Measurements from ENCODE around the gene ZNF507. TPM values are rescaled to one million over a fixed set of nuclear protein-coding genes. Genes with fewer than 3 reads are reported as not detected.

Gene ZNF507
- total RNA-seq, 3 donors from 2014 or later: 18.4 to 29.5 (median 21.6) TPM

- TF ChIP-seq CTCF (IDR thresholded peaks at IDR 0.05): no peak
- intact Hi-C loops (cut with DNase I, micrococcal nuclease): no loop called here
Observed at GRCh38 chr19:32317086-32317485, 28.3 kb upstream of the ZNF507 start.

GRCh38 chr19:32318884-32319520 lies 26.4 kb upstream of the ZNF507 start:
- ATAC-seq (peak; percentile 55), DNase-seq (peak in 1 of 3 donors; percentile 23)
- Histone ChIP-seq H3K4me1 (ENCODE audit: low read depth) (no peaks in the 10 kb centered on the region), H3K4me3 (no peak overlapping the region), H3K36me3 (ENCODE audit: low read depth) (no peaks in the 10 kb centered on the region), H3K9me3 (no peaks in the 10 kb centered on the region)
- TF ChIP-seq CTCF (IDR thresholded peaks at IDR 0.05): no peak
- intact Hi-C loops (cut with DNase I, micrococcal nuclease): no loop called here

More at GRCh38 chr19:32317086-32317485, 28.3 kb upstream of the ZNF507 start:
- Histone ChIP-seq H3K36me3 (ENCODE audit: low read depth) (no peaks in the 10 kb centered on the region), H3K9me3 (no peaks in the 10 kb centered on the region), H3K4me1 (ENCODE audit: low read depth) (no peaks in the 10 kb centered on the region), H3K4me3 (no peak overlapping the region)
- DNase-seq: no peak
- ATAC-seq: no peak

- H3K4me1 ChIP-seq (ENCODE audit: low read depth): no peaks in the 10 kb centered on the region
- H3K4me3 ChIP-seq: no peak overlapping the region
- DNase-seq: no peak
- TF ChIP-seq CTCF (IDR thresholded peaks at IDR 0.05): no peak
- ATAC-seq: peak; percentile 91
- intact Hi-C loops (cut with DNase I, micrococcal nuclease): no loop called here
- H3K9me3 ChIP-seq: no peaks in the 10 kb centered on the region
- H3K36me3 ChIP-seq (ENCODE audit: low read depth): no peaks in the 10 kb centered on the region
Observed at GRCh38 chr19:32322541-32322940, 22.9 kb upstream of the ZNF507 start.

GRCh38 chr19:32324631-32325285 lies 20.7 kb upstream of the ZNF507 start:
- Histone ChIP-seq H3K9me3 (no peaks in the 10 kb centered on the region), H3K36me3 (ENCODE audit: low read depth) (no peaks in the 10 kb centered on the region), H3K4me3 (no peak overlapping the region), H3K4me1 (ENCODE audit: low read depth) (no peaks in the 10 kb centered on the region)
- ATAC-seq: no peak
- TF ChIP-seq CTCF (IDR thresholded peaks at IDR 0.05): no peak
- no peak for DNase-seq
- intact Hi-C loops (cut with DNase I, micrococcal nuclease): no loop called here

GRCh38 chr19:32330213-32330857 lies 15.1 kb upstream of the ZNF507 start:
- Histone ChIP-seq H3K4me1 (ENCODE audit: low read depth) (no peaks in the 10 kb centered on the region), H3K9me3 (no peaks in the 10 kb centered on the region), H3K4me3 (no peak overlapping the region), H3K36me3 (ENCODE audit: low read depth) (no peaks in the 10 kb centered on the region)
- DNase-seq: no peak
- ATAC-seq: no peak
- intact Hi-C loops (cut with DNase I, micrococcal nuclease): no loop called here
- no peak for TF ChIP-seq CTCF (IDR thresholded peaks at IDR 0.05)

Measured in mucosa of descending colon (tissue), 3 donors.